ENCODE results near the gene PANK3. TPM values are rescaled to one million over a fixed set of nuclear protein-coding genes. Genes with fewer than 3 reads are reported as not detected.

Gene PANK3
- total and polyA plus RNA-seq, 10 of the 15 experiments (the other 5 are each of a cell fraction or from before 2014, with no cell fraction given), result 4.7 to 43.7 (median 23.9) TPM

GRCh38 chr5:168575391-168576372, 3.5 kb downstream of the PANK3 start:
- 90% methylated on average over 7 of the region's 7 CpGs for WGBS (ENCODE audit: insufficient coverage, insufficient replicate concordance, low lambda C conversion rate, missing lambda C conversion rate)
- SMC1A ChIA-PET (ENCODE audit: uncharacterized antibody, unreplicated experiment), result interaction anchor here (0.7 to 2.2 kb wide), 4 partner anchors 11 to 95 kb away, joined by 3 to 5 read pairs (median 4); no protein-coding TSS in a partner anchor

More at GRCh38 chr5:168575391-168576372, 3.5 kb downstream of the PANK3 start:
- Histone ChIP-seq H3K36me3 (ENCODE audit: control insufficient read depth in 2 of 2, insufficient read depth in 2 of 2, low read length in 1 of 2) (no peaks in the 10 kb centered on the region; a peak in 1 of 4 replicates), H4K20me1 (ENCODE audit: control insufficient read depth, insufficient read depth) (no peaks in the 10 kb centered on the region), H3K9ac (ENCODE audit: control insufficient read depth, insufficient read depth, low read length) (no peak overlapping the region), H2AFZ (ENCODE audit: control insufficient read depth, low read depth, low read length) (no peak overlapping the region), H3K4me1 (ENCODE audit: control insufficient read depth, insufficient read depth, low read length) (peaks cover 9% of the 10 kb centered on the region; the same call in 1 of the 2 replicates), H3K4me3 (peak overlapping the region; percentile 13), H3K27me3 (replicated peaks in 1 of 2; ENCODE audit: control insufficient read depth in 2 of 2, insufficient read depth in 2 of 2, low read length in 1 of 2) (no peaks in the 10 kb centered on the region), H3K27ac (ENCODE audit: control insufficient read depth, insufficient read depth) (no peak overlapping the region), H3K79me2 (ENCODE audit: control insufficient read depth, insufficient read depth, low read length) (peaks cover 74% of the 10 kb centered on the region), H3K9me3 (replicated peaks; ENCODE audit: control insufficient read depth, insufficient read depth, low read length) (peaks cover 4% of the 10 kb centered on the region), H3K4me2 (ENCODE audit: control insufficient read depth, insufficient read depth) (peak overlapping the region; percentile 55)
- TF ChIP-seq MAX (IDR thresholded peaks at IDR 0.05; ENCODE audit: low read depth, low read length) (no peak), NFYB (IDR thresholded peaks at IDR 0.05; ENCODE audit: insufficient read depth, low read depth, low read length) (peak; percentile 66; the same call in 1 of the 2 replicates), MLLT1 (IDR thresholded peaks at IDR 0.05) (peak; percentile 69; the same call in 1 of the 2 replicates), ELK1 (IDR thresholded peaks at IDR 0.05; ENCODE audit: low read depth, low read length) (no peak), JUNB (IDR thresholded peaks at IDR 0.05) (peak; percentile 33; the same call in 1 of the 2 replicates), ZBED1 (IDR thresholded peaks at IDR 0.05; ENCODE audit: borderline replicate concordance) (no peak), ZNF687 (IDR thresholded peaks at IDR 0.05) (no peak), IKZF1 (conservative IDR thresholded peaks at IDR 0.05) (no peak)
- DNase-seq (ENCODE audit: low read depth, low spot score) (no peak), FAIRE-seq (no peak), ATAC-seq (no peak)
- BruUV-seq (replicated peaks), result no TSS peak
- ChIA-PET RAD21 (ENCODE audit: unreplicated experiment) (no interaction called here), POLR2A (interaction anchor here (1.0 to 1.9 kb wide), 2 partner anchors 8 to 10 kb away, joined by 5 to 7 read pairs; no protein-coding TSS in a partner anchor), CTCF (interaction anchor here (0.6 to 1.3 kb wide), 4 partner anchors 10 to 101 kb away, joined by 3 read pairs; no protein-coding TSS in a partner anchor)
- intact Hi-C loops (cut with micrococcal nuclease; ENCODE audit: unreplicated experiment) (loop anchor here (10.0 kb wide), 1 partner anchor 281 kb away; the partner anchor contains the start of gene WWC1), in situ Hi-C loops (cut with MboI) (no loop called here)
